ENCODE data around the gene RHBDF2.

GRCh38 chr17:76467809-76468633, 33.2 kb downstream of the RHBDF2 start:
- TF ChIP-seq CTCF (conservative IDR thresholded peaks at IDR 0.05 in 1 of 2, IDR thresholded peaks at IDR 0.05 in 1 of 2; ENCODE audit: extremely low read depth in 1 of 2, insufficient read depth in 1 of 2, low read depth in 1 of 2, low read length in 2 of 2) (no peak), EZH2 (IDR thresholded peaks at IDR 0.05; ENCODE audit: borderline replicate concordance, low read length) (no peak)

All from mammary epithelial cell (primary cell).